GM12878 (cell line): Measurements from ENCODE around the gene DNAH3. TPM values are rescaled to one million over a fixed set of nuclear protein-coding genes. Genes with fewer than 3 reads are reported as not detected.

Source experiments
- ATAC-seq: fragments of 200-7000 bp; cut with Tn5 transposase; 3 replicates; pipeline ENCODE4 v1.9.1; 2020; ENCODE audit warnings: mild to moderate bottlenecking, moderate library complexity
- BruUV-seq: library from RNA; stranded (reverse); fragments of 400-500 nt; replicated peaks from 2 replicates; lab custom pipeline; 2021; lab: Mats Ljungman, UMichigan
- CTCF ChIA-PET: fragments of 300-600 bp; sonication (Branson Sonifier 250); formaldehyde crosslinking; extraction: SDS; loops from one replicate; lab custom pipeline; 2021; ENCODE audit warnings: inconsistent platforms; lab: Yijun Ruan, JAX
- POLR2A ChIA-PET: fragments of 350-600 bp; formaldehyde crosslinking; extraction: SDS; loops from one replicate; lab custom pipeline; 2021; ENCODE audit warnings: inconsistent platforms; lab: Charles Lee
- RAD21 ChIA-PET: fragments of 300-600 bp; sonication (Branson Sonifier 250); formaldehyde crosslinking; loops from one replicate; lab custom pipeline; 2023; ENCODE audit warnings: antibody characterized with exemption; ENCODE audit not compliant: unreplicated experiment; lab: Charles Lee
- SMC1A ChIA-PET: fragments of 300-600 bp; sonication (Branson Sonifier 250); formaldehyde crosslinking; loops from one replicate; lab custom pipeline; 2023; ENCODE audit not compliant: unreplicated experiment, uncharacterized antibody; lab: Charles Lee
- DNase-seq: peaks from one replicate; pipeline ENCODE4 v3.0.0-alpha.2; 2011; ENCODE audit warnings: low read depth, low spot score
- FAIRE-seq: peaks from 3 replicates; lab custom pipeline; 2011; peaks lifted over from hg19 to GRCh38; lab: Jason Lieb, UNC
- H2AFZ ChIP-seq: 2 replicates; pipeline ENCODE4 v1.6.0; 2011; ENCODE audit warnings: low read depth, low read length, control low read depth; ENCODE audit not compliant: control insufficient read depth
- H3K27ac ChIP-seq: 2 replicates; pipeline ENCODE4 v1.5.1; 2011; ENCODE audit warnings: control low read depth; ENCODE audit not compliant: control insufficient read depth, insufficient read depth
- H3K27me3 ChIP-seq, 2 experiments: replicated peaks in 1 of 2; 2 replicates each; pipeline versions ENCODE4 v1.6.0 to v1.6.1; 2011; ENCODE audit warnings: low read length in 1 of 2; ENCODE audit not compliant: control insufficient read depth in 2 of 2, insufficient read depth in 2 of 2
- H3K36me3 ChIP-seq, 2 experiments: 2 replicates each; pipeline ENCODE4 v1.5.1; 2011; ENCODE audit warnings: low read length in 1 of 2; ENCODE audit not compliant: control insufficient read depth in 2 of 2, insufficient read depth in 2 of 2
- H3K4me1 ChIP-seq: 2 replicates; pipeline ENCODE4 v1.6.1; 2011; ENCODE audit warnings: mild to moderate bottlenecking, low read length, moderate library complexity, mixed read lengths; ENCODE audit not compliant: control insufficient read depth, insufficient read depth
- H3K4me2 ChIP-seq: 2 replicates; pipeline ENCODE4 v1.6.0; 2011; ENCODE audit warnings: control low read depth; ENCODE audit not compliant: control insufficient read depth, insufficient read depth
- H3K4me3 ChIP-seq: fragments of 200-600 bp; sonication (generic); 2 replicates; pipeline ENCODE4 v1.5.1; 2016
- H3K79me2 ChIP-seq: 2 replicates; pipeline ENCODE4 v1.6.0; 2011; ENCODE audit warnings: low read length; ENCODE audit not compliant: control insufficient read depth, insufficient read depth
- H3K9ac ChIP-seq: 2 replicates; pipeline ENCODE4 v1.8.0; 2011; ENCODE audit warnings: low read length, control low read depth, mixed read lengths; ENCODE audit not compliant: control insufficient read depth, insufficient read depth
- H3K9me3 ChIP-seq: replicated peaks from 3 replicates; pipeline ENCODE4 v1.5.1; 2011; ENCODE audit warnings: mild to moderate bottlenecking, low read length; ENCODE audit not compliant: control insufficient read depth, insufficient read depth
- H4K20me1 ChIP-seq: 2 replicates; pipeline ENCODE4 v1.6.0; 2011; ENCODE audit not compliant: control insufficient read depth, insufficient read depth
- FOXK2 ChIP-seq: fragments of 450-650 bp; IDR thresholded peaks from 2 replicates; pipeline ENCODE4 v1.6.1; 2017; ENCODE audit warnings: mild to moderate bottlenecking, moderate library complexity
- FOXM1 ChIP-seq: IDR thresholded peaks from 2 replicates; pipeline ENCODE4 v1.6.1; 2012; ENCODE audit warnings: low read depth, mild to moderate bottlenecking, inconsistent platforms, low read length, moderate library complexity
- NFIC ChIP-seq: IDR thresholded peaks from 2 replicates; pipeline ENCODE4 v1.6.1; 2012; ENCODE audit warnings: low read depth, mild to moderate bottlenecking, inconsistent platforms, low read length, moderate library complexity
- NFYB ChIP-seq: IDR thresholded peaks from 2 replicates; pipeline ENCODE4 v1.6.1; 2011; ENCODE audit warnings: low read depth, mild to moderate bottlenecking, low read length, improper control_type of control experiment, moderate library complexity; ENCODE audit not compliant: insufficient read depth
- ZNF24 ChIP-seq: fragments of 450-650 bp; IDR thresholded peaks from 2 replicates; pipeline ENCODE4 v1.6.1; 2017; ENCODE audit warnings: antibody characterized with exemption, mild to moderate bottlenecking
- WGBS: methylation state at CpG from one replicate; pipeline ENCODE4 v1.1.6; 2016; ENCODE audit warnings: low lambda C conversion rate; ENCODE audit not compliant: insufficient replicate concordance, insufficient coverage; ENCODE audit errors: missing lambda C conversion rate; 5-methylcytosine and 5-hydroxymethylcytosine counted together
- in situ Hi-C: fragments of 300-500 bp; cut with MboI; formaldehyde crosslinking; loops from 9 replicates; pipeline ENCODE4 v1.14.3; 2018; ENCODE audit warnings: mixed read lengths
- intact Hi-C: fragments of 100-400 bp; cut with micrococcal nuclease; formaldehyde crosslinking; loops from one replicate; pipeline ENCODE4 v1.14.2; 2022; ENCODE audit not compliant: unreplicated experiment
- polyA plus RNA-seq, 11 experiments: library from polyadenylated mRNA; depleted of rRNA in 4 of 11; unstranded in 6 of 11; stranded (reverse) in 5 of 11; fragments of >200 nt; fragmentation: Nextera tagmentation in 4 of 11; fragmentation: Illumina TruSeq in 1 of 11; extraction: Ambion mirVana in 4 of 11; extraction: Trizol in 1 of 11; gene quantifications; 1 replicate in 1 of 11; 2 replicates in 10 of 11; pipeline versions ENCODE4 v1.2.1 to v1.2.3, GENCODE V29; 2011 to 2016; ENCODE audit warnings: inconsistent platforms in 2 of 11, missing spikeins in 2 of 11, low read depth in 1 of 11
- total RNA-seq, 4 experiments: library from RNA; depleted of rRNA in 3 of 4; stranded (reverse); fragments of >200 nt in 3 of 4; fragmentation: Illumina TruSeq in 1 of 4; extraction: Trizol in 1 of 4; gene quantifications; 2 replicates each; pipeline versions ENCODE4 v1.2.1 to v1.2.3, GENCODE V29; 2013 to 2021
- TF ChIP-seq, protein P1 (sequence below): fragments of 150-350 bp; IDR thresholded peaks from 2 replicates; pipeline ENCODE4 v1.6.1; 2016; ENCODE audit warnings: low read depth, low read length
- TF ChIP-seq, protein P2 (sequence below): IDR thresholded peaks from 2 replicates; pipeline ENCODE4 v1.6.1; 2011; ENCODE audit warnings: borderline replicate concordance, low read depth, mild to moderate bottlenecking, moderate library complexity, mixed read lengths, low read length; ENCODE audit not compliant: insufficient read depth; ENCODE audit errors: extremely low read length

Gene DNAH3
- total and polyA plus RNA-seq, 10 of the 15 experiments (the other 5 are each of a cell fraction or from before 2014, with no cell fraction given), result under 0.01 to 0.04 (median 0.04) TPM; not detected in 5

GRCh38 chr16:21076186-21076883 is 74.3 kb downstream of the DNAH3 start:
- Histone ChIP-seq H3K4me3 (no peak overlapping the region), H3K9ac (no peak overlapping the region), H4K20me1 (no peaks in the 10 kb centered on the region), H3K4me1 (no peaks in the 10 kb centered on the region)
- no TSS peak for BruUV-seq
- ATAC-seq, result no peak
- TF ChIP-seq, protein P1, sequence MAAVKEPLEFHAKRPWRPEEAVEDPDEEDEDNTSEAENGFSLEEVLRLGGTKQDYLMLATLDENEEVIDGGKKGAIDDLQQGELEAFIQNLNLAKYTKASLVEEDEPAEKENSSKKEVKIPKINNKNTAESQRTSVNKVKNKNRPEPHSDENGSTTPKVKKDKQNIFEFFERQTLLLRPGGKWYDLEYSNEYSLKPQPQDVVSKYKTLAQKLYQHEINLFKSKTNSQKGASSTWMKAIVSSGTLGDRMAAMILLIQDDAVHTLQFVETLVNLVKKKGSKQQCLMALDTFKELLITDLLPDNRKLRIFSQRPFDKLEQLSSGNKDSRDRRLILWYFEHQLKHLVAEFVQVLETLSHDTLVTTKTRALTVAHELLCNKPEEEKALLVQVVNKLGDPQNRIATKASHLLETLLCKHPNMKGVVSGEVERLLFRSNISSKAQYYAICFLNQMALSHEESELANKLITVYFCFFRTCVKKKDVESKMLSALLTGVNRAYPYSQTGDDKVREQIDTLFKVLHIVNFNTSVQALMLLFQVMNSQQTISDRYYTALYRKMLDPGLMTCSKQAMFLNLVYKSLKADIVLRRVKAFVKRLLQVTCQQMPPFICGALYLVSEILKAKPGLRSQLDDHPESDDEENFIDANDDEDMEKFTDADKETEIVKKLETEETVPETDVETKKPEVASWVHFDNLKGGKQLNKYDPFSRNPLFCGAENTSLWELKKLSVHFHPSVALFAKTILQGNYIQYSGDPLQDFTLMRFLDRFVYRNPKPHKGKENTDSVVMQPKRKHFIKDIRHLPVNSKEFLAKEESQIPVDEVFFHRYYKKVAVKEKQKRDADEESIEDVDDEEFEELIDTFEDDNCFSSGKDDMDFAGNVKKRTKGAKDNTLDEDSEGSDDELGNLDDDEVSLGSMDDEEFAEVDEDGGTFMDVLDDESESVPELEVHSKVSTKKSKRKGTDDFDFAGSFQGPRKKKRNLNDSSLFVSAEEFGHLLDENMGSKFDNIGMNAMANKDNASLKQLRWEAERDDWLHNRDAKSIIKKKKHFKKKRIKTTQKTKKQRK, result no peak
- TF ChIP-seq NFYB (no peak), FOXM1 (no peak), ZNF24 (no peak), NFIC (no peak), FOXK2 (no peak)
- TF ChIP-seq, protein P2, sequence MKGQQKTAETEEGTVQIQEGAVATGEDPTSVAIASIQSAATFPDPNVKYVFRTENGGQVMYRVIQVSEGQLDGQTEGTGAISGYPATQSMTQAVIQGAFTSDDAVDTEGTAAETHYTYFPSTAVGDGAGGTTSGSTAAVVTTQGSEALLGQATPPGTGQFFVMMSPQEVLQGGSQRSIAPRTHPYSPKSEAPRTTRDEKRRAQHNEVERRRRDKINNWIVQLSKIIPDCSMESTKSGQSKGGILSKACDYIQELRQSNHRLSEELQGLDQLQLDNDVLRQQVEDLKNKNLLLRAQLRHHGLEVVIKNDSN, result no peak
- TF ChIP-seq, all 136 proteins: peak for 0
- ChIA-PET RAD21 (no interaction called here), POLR2A (interaction anchor here (0.6 kb wide), 1 partner anchor 83 kb away, joined by 4 read pairs; no protein-coding TSS in a partner anchor), SMC1A (interaction anchor here (0.6 kb wide), 1 partner anchor 28 kb away, joined by 3 read pairs; no protein-coding TSS in a partner anchor), CTCF (interaction anchor here (0.6 to 2.2 kb wide), 4 partner anchors 8 to 840 kb away, joined by 3 to 9 read pairs (median 4); no protein-coding TSS in a partner anchor)
- Histone ChIP-seq H3K27me3 (no peaks in the 10 kb centered on the region), H3K79me2 (no peaks in the 10 kb centered on the region), H3K4me2 (no peak overlapping the region), H3K9me3 (no peaks in the 10 kb centered on the region), H3K36me3 (no peaks in the 10 kb centered on the region), H3K27ac (no peak overlapping the region), H2AFZ (no peak overlapping the region)
- in situ Hi-C loops (loop anchor here (5.0 kb wide), 1 partner anchor 49 kb away; no protein-coding TSS in a partner anchor), intact Hi-C loops (no loop called here)
- FAIRE-seq, result no peak
- 22% methylated on average over 3 of the region's 3 CpGs for WGBS
- DNase-seq, result no peak
